Neural crest cell (in vitro differentiated cells): Measurements from ENCODE around the gene PLA2G2E. TPM values are rescaled to one million over a fixed set of nuclear protein-coding genes. Genes with fewer than 3 reads are reported as not detected.

Experiments used
- DNase-seq: peaks from one replicate; pipeline ENCODE4 v3.0.0; 2021; ENCODE audit warnings: low read depth, mixed read lengths, low spot score
- H3K27ac Mint-ChIP-seq: one replicate; pipeline ENCODE4 v1.8.0; 2021; ENCODE audit warnings: mild to moderate bottlenecking, mixed read lengths; ENCODE audit not compliant: unreplicated experiment
- H3K27me3 Mint-ChIP-seq: 2 replicates; pipeline ENCODE4 v1.8.0; 2021; ENCODE audit warnings: low read depth, mild to moderate bottlenecking, mixed read lengths
- H3K36me3 Mint-ChIP-seq: 2 replicates; pipeline ENCODE4 v1.8.0; 2021; ENCODE audit warnings: low read depth, mild to moderate bottlenecking, mixed read lengths
- H3K4me1 Mint-ChIP-seq: 2 replicates; pipeline ENCODE4 v1.8.0; 2021; ENCODE audit warnings: mixed read lengths
- H3K4me3 Mint-ChIP-seq: one replicate; pipeline ENCODE4 v1.8.0; 2021; ENCODE audit warnings: mild to moderate bottlenecking, mixed read lengths
- H3K9me3 Mint-ChIP-seq: 2 replicates; pipeline ENCODE4 v1.8.0; 2021; ENCODE audit warnings: mixed read lengths
- total RNA-seq: library from RNA; stranded (reverse); gene quantifications from 2 replicates; pipeline ENCODE4 v1.2.1, GENCODE V29; 2021
- TF ChIP-seq, protein P1 (sequence below): fragments of 200-600 bp; sonication (generic); conservative IDR thresholded peaks from 2 replicates; pipeline ENCODE4 v1.5.0; 2021; ENCODE audit warnings: antibody characterized with exemption, mild to moderate bottlenecking

Gene PLA2G2E
- total RNA-seq, 1 donor from 2014 or later = not detected

DNA sequence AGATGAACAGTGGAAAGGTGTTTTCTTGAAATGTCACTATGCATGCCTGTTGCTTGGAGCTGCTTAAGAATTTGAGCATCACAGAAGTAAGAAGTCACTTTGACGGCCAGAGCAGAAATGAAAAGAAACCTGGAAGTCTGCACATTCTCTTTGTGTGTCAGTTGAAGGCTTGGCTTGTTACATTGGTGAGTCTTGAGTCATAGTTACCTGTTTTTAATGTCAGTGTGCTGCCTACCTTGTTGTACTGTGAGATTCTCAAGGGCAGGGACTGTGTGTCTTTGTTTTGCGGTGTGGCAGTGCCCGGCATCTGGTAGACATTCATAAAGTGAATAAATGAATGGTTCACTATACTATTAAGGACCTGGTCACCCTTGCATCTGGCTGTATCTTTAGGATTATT lies 31.3 kb downstream of the PLA2G2E start:
- Mint-ChIP-seq H3K9me3 (no peaks in the 10 kb centered on the region), H3K4me3 (no peak overlapping the region), H3K27ac (no peak overlapping the region), H3K27me3 (no peaks in the 10 kb centered on the region), H3K36me3 (peaks cover 21% of the 10 kb centered on the region), H3K4me1 (peaks cover 19% of the 10 kb centered on the region)
- TF ChIP-seq, protein P1, sequence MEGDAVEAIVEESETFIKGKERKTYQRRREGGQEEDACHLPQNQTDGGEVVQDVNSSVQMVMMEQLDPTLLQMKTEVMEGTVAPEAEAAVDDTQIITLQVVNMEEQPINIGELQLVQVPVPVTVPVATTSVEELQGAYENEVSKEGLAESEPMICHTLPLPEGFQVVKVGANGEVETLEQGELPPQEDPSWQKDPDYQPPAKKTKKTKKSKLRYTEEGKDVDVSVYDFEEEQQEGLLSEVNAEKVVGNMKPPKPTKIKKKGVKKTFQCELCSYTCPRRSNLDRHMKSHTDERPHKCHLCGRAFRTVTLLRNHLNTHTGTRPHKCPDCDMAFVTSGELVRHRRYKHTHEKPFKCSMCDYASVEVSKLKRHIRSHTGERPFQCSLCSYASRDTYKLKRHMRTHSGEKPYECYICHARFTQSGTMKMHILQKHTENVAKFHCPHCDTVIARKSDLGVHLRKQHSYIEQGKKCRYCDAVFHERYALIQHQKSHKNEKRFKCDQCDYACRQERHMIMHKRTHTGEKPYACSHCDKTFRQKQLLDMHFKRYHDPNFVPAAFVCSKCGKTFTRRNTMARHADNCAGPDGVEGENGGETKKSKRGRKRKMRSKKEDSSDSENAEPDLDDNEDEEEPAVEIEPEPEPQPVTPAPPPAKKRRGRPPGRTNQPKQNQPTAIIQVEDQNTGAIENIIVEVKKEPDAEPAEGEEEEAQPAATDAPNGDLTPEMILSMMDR = no peak
- no peak for DNase-seq

DNA sequence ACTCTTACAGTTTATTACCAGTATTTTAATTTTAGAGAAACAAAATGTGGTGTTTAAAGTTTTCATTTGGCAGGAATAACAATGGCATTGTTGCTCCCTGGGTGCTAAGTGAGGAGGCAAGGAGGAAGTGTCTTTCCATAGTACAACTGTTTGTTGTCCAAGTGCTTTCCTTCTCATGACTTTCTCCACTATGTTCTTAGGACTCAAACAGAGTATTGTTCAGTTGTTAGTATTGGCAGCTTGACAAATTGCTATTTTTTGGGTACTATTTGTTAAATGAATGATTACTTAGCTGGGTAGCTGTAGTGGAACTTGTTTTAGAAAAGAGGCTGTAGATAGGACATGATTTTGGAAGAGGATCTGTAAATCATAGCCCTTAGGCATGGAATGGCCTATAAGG lies 33.8 kb downstream of the PLA2G2E start:
- H3K4me3 Mint-ChIP-seq = no peak overlapping the region
- no peaks in the 10 kb centered on the region for H3K27me3 Mint-ChIP-seq
- DNase-seq = no peak
- peaks cover 25% of the 10 kb centered on the region for H3K4me1 Mint-ChIP-seq
- no peak overlapping the region for H3K27ac Mint-ChIP-seq
- no peaks in the 10 kb centered on the region for H3K9me3 Mint-ChIP-seq
- peaks cover 13% of the 10 kb centered on the region for H3K36me3 Mint-ChIP-seq
- TF ChIP-seq, protein P1 = no peak

DNA sequence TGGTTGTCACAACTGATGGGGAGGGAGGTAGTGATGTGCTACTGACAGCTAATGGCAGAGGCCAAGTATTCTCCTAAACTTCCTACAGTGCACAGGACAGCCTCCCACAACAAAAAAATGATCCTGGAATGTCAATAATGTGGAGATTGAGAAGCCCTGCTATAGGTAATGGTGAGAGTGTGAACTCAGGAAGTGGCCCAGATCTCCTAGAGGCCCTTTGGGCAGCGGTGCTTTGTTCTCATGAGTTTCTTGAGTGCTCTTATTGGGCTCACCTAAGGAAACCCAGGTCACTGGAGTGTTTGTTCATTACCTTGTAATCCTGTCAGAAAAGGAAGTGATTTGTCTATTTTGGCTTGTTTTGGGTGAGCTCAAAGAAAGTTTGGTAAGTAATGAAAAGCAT lies 35.3 kb downstream of the PLA2G2E start:
- no peak overlapping the region for H3K27ac Mint-ChIP-seq
- no peak for DNase-seq
- TF ChIP-seq, protein P1 = no peak
- no peaks in the 10 kb centered on the region for H3K9me3 Mint-ChIP-seq
- H3K4me1 Mint-ChIP-seq = peaks cover 39% of the 10 kb centered on the region
- H3K27me3 Mint-ChIP-seq = no peaks in the 10 kb centered on the region
- H3K4me3 Mint-ChIP-seq = no peak overlapping the region
- peaks cover 13% of the 10 kb centered on the region for H3K36me3 Mint-ChIP-seq

DNA sequence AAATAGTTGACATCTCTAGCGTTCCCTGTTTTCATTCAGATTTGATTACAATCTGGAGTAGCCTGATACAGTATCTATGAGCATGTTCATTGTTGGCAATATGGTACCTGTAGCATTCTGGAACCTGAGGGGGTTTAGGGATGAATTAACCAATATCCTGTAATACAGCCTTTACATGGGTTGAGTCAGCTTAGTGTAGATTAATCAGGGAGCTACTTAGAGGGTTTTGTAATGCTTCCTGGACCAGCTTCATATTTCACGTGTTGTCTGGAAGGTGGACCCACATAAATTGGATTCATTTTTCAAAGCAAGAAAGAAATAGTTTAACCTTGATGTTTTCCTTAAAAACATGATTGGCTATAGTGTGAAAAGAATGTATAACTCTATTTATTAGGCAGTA lies 37.6 kb downstream of the PLA2G2E start:
- Mint-ChIP-seq H3K36me3 (peaks cover 3% of the 10 kb centered on the region), H3K27me3 (no peaks in the 10 kb centered on the region), H3K4me1 (peaks cover 43% of the 10 kb centered on the region), H3K4me3 (peak overlapping the region; percentile 32), H3K27ac (no peak overlapping the region), H3K9me3 (peaks cover 3% of the 10 kb centered on the region)
- TF ChIP-seq, protein P1 = no peak
- no peak for DNase-seq

DNA sequence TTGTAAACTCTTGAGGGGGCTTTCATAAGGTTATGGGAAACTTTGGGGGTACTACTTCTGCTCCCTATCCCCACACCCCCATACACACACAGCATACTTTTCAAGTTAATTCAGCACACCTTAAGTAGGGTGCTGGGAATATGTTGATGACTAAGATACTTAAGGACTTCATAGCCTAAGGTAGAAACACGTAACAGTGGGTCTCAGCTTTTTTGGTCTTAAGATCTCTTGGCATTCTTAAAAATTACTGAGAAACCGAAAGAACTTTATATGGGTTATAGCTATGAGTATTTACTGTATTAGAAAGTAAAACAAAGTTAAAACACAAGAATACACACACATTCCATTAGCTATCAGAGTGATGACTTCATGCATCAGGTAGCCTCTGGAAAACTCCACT lies 39.1 kb downstream of the PLA2G2E start:
- Mint-ChIP-seq H3K4me1 (peaks cover 38% of the 10 kb centered on the region), H3K9me3 (peaks cover 3% of the 10 kb centered on the region), H3K27ac (no peak overlapping the region), H3K27me3 (no peaks in the 10 kb centered on the region), H3K36me3 (no peaks in the 10 kb centered on the region), H3K4me3 (peak overlapping the region; percentile 72)
- TF ChIP-seq, protein P1 = no peak
- DNase-seq = no peak
